ENCODE results near the gene TMED10.

The TMED10 gene

DNA sequence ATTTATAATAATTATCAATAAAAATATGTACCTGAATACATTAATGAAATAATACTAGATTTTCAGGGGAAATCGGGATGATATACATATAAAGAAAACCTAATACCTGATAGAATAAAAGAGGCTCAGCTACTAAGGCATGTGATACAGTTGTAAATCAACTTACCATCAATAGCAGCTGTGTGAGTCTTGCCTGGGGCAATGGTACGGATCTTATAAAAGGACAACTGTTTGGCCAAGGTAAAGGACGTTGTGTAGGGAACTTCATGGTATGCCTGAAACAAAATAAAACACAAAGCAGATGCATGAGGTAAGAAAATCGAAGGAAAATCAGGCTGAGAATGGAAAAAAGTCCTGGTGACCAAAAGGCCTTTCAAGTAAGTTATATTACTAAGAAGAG, 74.9 kb downstream of the TMED10 start:
- peaks cover 23% of the 10 kb centered on the region for H3K36me3 ChIP-seq (ENCODE audit: control insufficient read depth, insufficient read depth, low read length)
- TF ChIP-seq, protein P1, sequence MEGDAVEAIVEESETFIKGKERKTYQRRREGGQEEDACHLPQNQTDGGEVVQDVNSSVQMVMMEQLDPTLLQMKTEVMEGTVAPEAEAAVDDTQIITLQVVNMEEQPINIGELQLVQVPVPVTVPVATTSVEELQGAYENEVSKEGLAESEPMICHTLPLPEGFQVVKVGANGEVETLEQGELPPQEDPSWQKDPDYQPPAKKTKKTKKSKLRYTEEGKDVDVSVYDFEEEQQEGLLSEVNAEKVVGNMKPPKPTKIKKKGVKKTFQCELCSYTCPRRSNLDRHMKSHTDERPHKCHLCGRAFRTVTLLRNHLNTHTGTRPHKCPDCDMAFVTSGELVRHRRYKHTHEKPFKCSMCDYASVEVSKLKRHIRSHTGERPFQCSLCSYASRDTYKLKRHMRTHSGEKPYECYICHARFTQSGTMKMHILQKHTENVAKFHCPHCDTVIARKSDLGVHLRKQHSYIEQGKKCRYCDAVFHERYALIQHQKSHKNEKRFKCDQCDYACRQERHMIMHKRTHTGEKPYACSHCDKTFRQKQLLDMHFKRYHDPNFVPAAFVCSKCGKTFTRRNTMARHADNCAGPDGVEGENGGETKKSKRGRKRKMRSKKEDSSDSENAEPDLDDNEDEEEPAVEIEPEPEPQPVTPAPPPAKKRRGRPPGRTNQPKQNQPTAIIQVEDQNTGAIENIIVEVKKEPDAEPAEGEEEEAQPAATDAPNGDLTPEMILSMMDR (IDR thresholded peaks at IDR 0.05; ENCODE audit: insufficient read depth, low read length, poor library complexity, severe bottlenecking): no peak

DNA sequence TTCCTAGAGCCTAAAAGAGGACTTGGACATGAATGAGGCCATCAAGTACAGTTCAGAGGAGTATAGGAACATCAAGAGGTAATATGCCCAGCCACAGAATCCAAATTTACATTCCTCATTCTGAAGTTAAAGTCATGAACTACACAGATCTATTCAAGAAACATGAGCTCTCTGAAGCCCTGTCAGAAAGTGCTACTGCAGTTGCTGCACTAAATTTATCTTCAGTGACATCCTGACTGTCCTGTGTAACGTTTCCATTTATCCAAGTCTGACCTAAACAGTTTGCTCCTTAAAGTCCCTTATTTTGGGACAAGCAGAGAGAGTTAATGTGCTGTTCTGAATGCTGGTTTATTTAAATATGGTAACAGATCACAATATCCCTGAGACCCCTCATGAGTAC, 77.7 kb downstream of the TMED10 start:
- TF ChIP-seq, protein P1 (IDR thresholded peaks at IDR 0.05; ENCODE audit: insufficient read depth, low read length, poor library complexity, severe bottlenecking): no peak
- H3K36me3 ChIP-seq (ENCODE audit: control insufficient read depth, insufficient read depth, low read length): peaks cover 23% of the 10 kb centered on the region
- no peak overlapping the region for H3K4me3 ChIP-seq (replicated peaks; ENCODE audit: low read depth, low read length)
- H3K27me3 ChIP-seq (replicated peaks; ENCODE audit: control insufficient read depth, insufficient read depth, low read length): no peaks in the 10 kb centered on the region
- no peak for DNase-seq (ENCODE audit: extremely low read depth, insufficient read length)

More for the DNA sequence above, 74.9 kb downstream of the TMED10 start:
- no peaks in the 10 kb centered on the region for H3K27me3 ChIP-seq (replicated peaks; ENCODE audit: control insufficient read depth, insufficient read depth, low read length)
- DNase-seq (ENCODE audit: extremely low read depth, insufficient read length): no peak
- H3K4me3 ChIP-seq (replicated peaks; ENCODE audit: low read depth, low read length): no peak overlapping the region

- TF ChIP-seq, protein P1 (IDR thresholded peaks at IDR 0.05; ENCODE audit: insufficient read depth, low read length, poor library complexity, severe bottlenecking): no peak
- H3K4me3 ChIP-seq (replicated peaks; ENCODE audit: low read depth, low read length): no peak overlapping the region
- DNase-seq (ENCODE audit: extremely low read depth, insufficient read length): no peak
- peaks cover 21% of the 10 kb centered on the region for H3K36me3 ChIP-seq (ENCODE audit: control insufficient read depth, insufficient read depth, low read length)
- H3K27me3 ChIP-seq (replicated peaks; ENCODE audit: control insufficient read depth, insufficient read depth, low read length): no peaks in the 10 kb centered on the region
Observed at GRCh38 chr14:75098212-75098611, 78.2 kb downstream of the TMED10 start.

DNA sequence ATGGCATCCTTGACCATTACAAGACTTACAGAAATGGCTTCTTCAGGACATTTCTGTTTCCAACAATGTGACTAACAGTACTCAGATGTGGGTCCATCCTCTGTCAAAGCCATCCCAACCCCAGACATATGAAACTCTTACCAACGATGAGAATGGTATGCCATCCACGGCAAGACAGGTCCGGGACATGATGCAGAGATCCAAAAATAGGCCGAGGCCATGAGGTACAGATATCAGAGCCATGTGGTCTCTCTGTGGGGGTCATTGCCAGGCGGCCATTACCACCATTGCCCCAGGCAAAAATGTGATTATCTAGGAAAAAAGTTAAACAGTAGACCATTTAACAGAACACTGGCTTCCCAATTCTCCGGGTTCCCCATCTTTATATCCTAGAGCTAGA, 79.5 kb downstream of the TMED10 start:
- Histone ChIP-seq H3K36me3 (ENCODE audit: control insufficient read depth, insufficient read depth, low read length) (peaks cover 21% of the 10 kb centered on the region), H3K27me3 (replicated peaks; ENCODE audit: control insufficient read depth, insufficient read depth, low read length) (no peaks in the 10 kb centered on the region), H3K4me3 (replicated peaks; ENCODE audit: low read depth, low read length) (no peak overlapping the region)
- DNase-seq (ENCODE audit: extremely low read depth, insufficient read length): no peak
- TF ChIP-seq, protein P1 (IDR thresholded peaks at IDR 0.05; ENCODE audit: insufficient read depth, low read length, poor library complexity, severe bottlenecking): no peak

DNA sequence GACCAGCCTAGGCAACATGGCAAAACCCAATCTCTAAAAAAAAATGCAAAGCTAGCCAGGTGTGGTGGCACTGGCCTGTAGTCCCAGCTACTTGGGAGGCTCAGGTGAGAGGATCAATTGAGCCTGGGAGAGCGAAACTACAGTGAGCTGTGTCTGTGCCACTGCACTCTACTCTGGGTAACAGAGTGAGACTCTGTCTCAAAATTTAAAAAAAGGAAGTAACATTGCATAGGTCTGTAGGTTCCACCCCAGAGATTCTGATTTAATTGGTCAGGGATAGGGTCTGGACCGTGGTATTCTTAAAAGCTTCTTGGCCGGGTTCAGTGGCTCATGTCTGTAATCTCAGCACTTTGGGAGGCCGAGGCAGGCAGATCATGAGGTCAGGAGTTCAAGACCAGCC, 80.7 kb downstream of the TMED10 start:
- H3K4me3 ChIP-seq (replicated peaks; ENCODE audit: low read depth, low read length): no peak overlapping the region
- TF ChIP-seq, protein P1 (IDR thresholded peaks at IDR 0.05; ENCODE audit: insufficient read depth, low read length, poor library complexity, severe bottlenecking): no peak
- H3K27me3 ChIP-seq (replicated peaks; ENCODE audit: control insufficient read depth, insufficient read depth, low read length): no peaks in the 10 kb centered on the region
- peaks cover 18% of the 10 kb centered on the region for H3K36me3 ChIP-seq (ENCODE audit: control insufficient read depth, insufficient read depth, low read length)
- no peak for DNase-seq (ENCODE audit: extremely low read depth, insufficient read length)

- Histone ChIP-seq H3K27me3 (replicated peaks; ENCODE audit: control insufficient read depth, insufficient read depth, low read length) (no peaks in the 10 kb centered on the region), H3K36me3 (ENCODE audit: control insufficient read depth, insufficient read depth, low read length) (peaks cover 20% of the 10 kb centered on the region), H3K4me3 (replicated peaks; ENCODE audit: low read depth, low read length) (no peak overlapping the region)
- TF ChIP-seq, protein P1 (IDR thresholded peaks at IDR 0.05; ENCODE audit: insufficient read depth, low read length, poor library complexity, severe bottlenecking): no peak
- no peak for DNase-seq (ENCODE audit: extremely low read depth, insufficient read length)
Observed at GRCh38 chr14:75094896-75095295, 81.5 kb downstream of the TMED10 start.

All from GM06990 (cell line).